Measurements from ENCODE around the gene TEX22.

Gene TEX22

GRCh38 chr14:105425823-105426247 is 27.5 kb downstream of the TEX22 start:
- H3K9me3 ChIP-seq (ENCODE audit: insufficient read depth, low read depth, low read length), result no peaks in the 10 kb centered on the region
- no peaks in the 10 kb centered on the region for H3K27me3 ChIP-seq (ENCODE audit: insufficient read depth, low read length)
- no peak overlapping the region for H3K27ac ChIP-seq (ENCODE audit: low read depth, low read length)
- no peak overlapping the region for H3K4me3 ChIP-seq (ENCODE audit: low read length)
- no peaks in the 10 kb centered on the region for H3K4me1 ChIP-seq (ENCODE audit: insufficient read depth, low read length)
- 92% methylated on average over 22 of the region's 23 CpGs for WGBS
- no peak overlapping the region for H3K9ac ChIP-seq (ENCODE audit: low read depth, low read length)
- H3K36me3 ChIP-seq (ENCODE audit: insufficient read depth, low read length), result peaks cover 53% of the 10 kb centered on the region

DNA sequence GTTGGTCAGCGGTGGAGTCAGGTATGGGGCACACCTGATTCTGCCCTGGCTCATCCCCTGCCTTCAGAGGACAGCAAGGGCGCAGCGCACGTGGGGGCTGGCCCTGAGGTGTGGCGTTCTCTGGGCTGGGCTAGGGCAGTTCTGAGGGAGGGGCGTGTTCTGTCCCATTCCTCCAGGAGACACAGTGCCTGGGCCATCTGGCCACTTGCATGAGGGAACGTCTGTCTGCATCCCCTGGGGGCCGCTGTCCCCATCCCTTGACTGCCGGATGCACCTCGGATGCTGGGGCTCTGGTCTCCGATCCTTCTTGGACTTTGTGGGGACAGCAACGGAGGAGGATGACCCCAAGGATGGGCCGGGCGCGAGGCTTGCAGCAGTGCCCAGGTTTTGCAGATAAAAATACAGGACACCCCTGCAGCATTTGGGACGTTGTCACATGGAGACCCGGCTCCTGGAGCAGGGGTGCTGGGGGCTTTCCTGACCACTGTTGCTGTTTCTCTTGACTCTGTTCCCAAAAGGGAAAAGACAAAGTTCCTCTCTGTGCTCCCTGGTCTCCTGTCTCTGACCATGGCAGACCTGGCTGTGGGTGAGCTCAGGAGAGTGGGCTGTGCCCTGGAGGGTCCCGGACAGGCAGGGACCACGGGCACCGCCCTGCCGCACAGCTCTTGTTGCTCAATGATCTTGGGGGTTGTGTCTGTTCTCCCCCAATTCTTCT is 28.2 kb downstream of the TEX22 start:
- Histone ChIP-seq H3K36me3 (ENCODE audit: insufficient read depth, low read length) (peaks cover 60% of the 10 kb centered on the region), H3K27ac (ENCODE audit: low read depth, low read length) (no peak overlapping the region), H3K4me3 (ENCODE audit: low read length) (no peak overlapping the region), H3K9me3 (ENCODE audit: insufficient read depth, low read depth, low read length) (no peaks in the 10 kb centered on the region), H3K4me1 (ENCODE audit: insufficient read depth, low read length) (no peaks in the 10 kb centered on the region), H3K27me3 (ENCODE audit: insufficient read depth, low read length) (no peaks in the 10 kb centered on the region), H3K9ac (ENCODE audit: low read depth, low read length) (no peak overlapping the region)
- WGBS, result 95% methylated on average over 21 of the region's 21 CpGs

GRCh38 chr14:105427412-105427811 is 29.1 kb downstream of the TEX22 start:
- no peaks in the 10 kb centered on the region for H3K9me3 ChIP-seq (ENCODE audit: insufficient read depth, low read depth, low read length)
- no peak overlapping the region for H3K27ac ChIP-seq (ENCODE audit: low read depth, low read length)
- WGBS, result 97% methylated on average over 10 of the region's 10 CpGs
- H3K9ac ChIP-seq (ENCODE audit: low read depth, low read length), result no peak overlapping the region
- H3K4me1 ChIP-seq (ENCODE audit: insufficient read depth, low read length), result no peaks in the 10 kb centered on the region
- H3K4me3 ChIP-seq (ENCODE audit: low read length), result no peak overlapping the region
- peaks cover 55% of the 10 kb centered on the region for H3K36me3 ChIP-seq (ENCODE audit: insufficient read depth, low read length)
- no peaks in the 10 kb centered on the region for H3K27me3 ChIP-seq (ENCODE audit: insufficient read depth, low read length)

DNA sequence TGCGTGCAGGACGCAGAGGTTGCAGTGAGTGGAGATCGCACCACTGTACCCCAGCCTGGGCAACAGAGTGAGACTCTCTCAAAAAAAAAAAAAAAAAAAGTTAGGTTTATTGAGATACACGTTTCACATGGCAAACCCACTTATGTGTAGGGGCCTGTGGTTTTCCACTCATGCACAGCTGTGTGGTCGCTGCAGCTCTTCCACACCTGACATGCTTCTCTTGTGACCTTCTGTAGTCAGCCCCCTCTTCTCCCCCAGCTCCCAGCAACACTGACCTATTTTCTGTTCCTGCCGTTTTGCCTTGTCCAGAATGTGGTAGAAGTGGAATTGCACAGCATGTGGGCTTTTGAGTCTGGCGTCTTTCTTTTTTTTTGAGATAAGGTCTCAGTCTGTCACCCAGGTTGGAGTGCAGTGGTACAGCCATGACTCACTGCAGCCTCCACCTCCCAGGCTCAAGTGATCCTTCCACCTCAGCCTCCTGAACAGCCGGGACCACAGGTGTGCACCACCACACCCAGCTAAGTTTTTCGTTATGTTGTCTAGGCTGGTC is 29.7 kb downstream of the TEX22 start:
- whole genome bisulfite sequencing, result 95% methylated on average over 9 of the region's 9 CpGs

GRCh38 chr14:105430042-105430441 is 31.7 kb downstream of the TEX22 start:
- Histone ChIP-seq H3K4me3 (ENCODE audit: low read length) (no peak overlapping the region), H3K9ac (ENCODE audit: low read depth, low read length) (no peak overlapping the region), H3K27ac (ENCODE audit: low read depth, low read length) (no peak overlapping the region), H3K9me3 (ENCODE audit: insufficient read depth, low read depth, low read length) (no peaks in the 10 kb centered on the region), H3K36me3 (ENCODE audit: insufficient read depth, low read length) (peaks cover 45% of the 10 kb centered on the region), H3K27me3 (ENCODE audit: insufficient read depth, low read length) (no peaks in the 10 kb centered on the region), H3K4me1 (ENCODE audit: insufficient read depth, low read length) (no peaks in the 10 kb centered on the region)
- WGBS, result over 99% methylated on average over 6 of the region's 6 CpGs

More for the DNA sequence above, 29.7 kb downstream of the TEX22 start:
- Histone ChIP-seq H3K9ac (ENCODE audit: low read depth, low read length) (no peak overlapping the region), H3K27me3 (ENCODE audit: insufficient read depth, low read length) (no peaks in the 10 kb centered on the region), H3K9me3 (ENCODE audit: insufficient read depth, low read depth, low read length) (no peaks in the 10 kb centered on the region), H3K36me3 (ENCODE audit: insufficient read depth, low read length) (peaks cover 51% of the 10 kb centered on the region), H3K4me3 (ENCODE audit: low read length) (no peak overlapping the region), H3K27ac (ENCODE audit: low read depth, low read length) (no peak overlapping the region), H3K4me1 (ENCODE audit: insufficient read depth, low read length) (no peaks in the 10 kb centered on the region)

- H3K27me3 ChIP-seq (ENCODE audit: insufficient read depth, low read length), result no peaks in the 10 kb centered on the region
- H3K27ac ChIP-seq (ENCODE audit: low read depth, low read length), result no peak overlapping the region
- H3K9me3 ChIP-seq (ENCODE audit: insufficient read depth, low read depth, low read length), result no peaks in the 10 kb centered on the region
- WGBS, result 87% methylated on average over 9 of the region's 9 CpGs
- H3K9ac ChIP-seq (ENCODE audit: low read depth, low read length), result no peak overlapping the region
- no peaks in the 10 kb centered on the region for H3K4me1 ChIP-seq (ENCODE audit: insufficient read depth, low read length)
- no peak overlapping the region for H3K4me3 ChIP-seq (ENCODE audit: low read length)
- peaks cover 41% of the 10 kb centered on the region for H3K36me3 ChIP-seq (ENCODE audit: insufficient read depth, low read length)
Observed at GRCh38 chr14:105430565-105430964, 32.2 kb downstream of the TEX22 start.

DNA sequence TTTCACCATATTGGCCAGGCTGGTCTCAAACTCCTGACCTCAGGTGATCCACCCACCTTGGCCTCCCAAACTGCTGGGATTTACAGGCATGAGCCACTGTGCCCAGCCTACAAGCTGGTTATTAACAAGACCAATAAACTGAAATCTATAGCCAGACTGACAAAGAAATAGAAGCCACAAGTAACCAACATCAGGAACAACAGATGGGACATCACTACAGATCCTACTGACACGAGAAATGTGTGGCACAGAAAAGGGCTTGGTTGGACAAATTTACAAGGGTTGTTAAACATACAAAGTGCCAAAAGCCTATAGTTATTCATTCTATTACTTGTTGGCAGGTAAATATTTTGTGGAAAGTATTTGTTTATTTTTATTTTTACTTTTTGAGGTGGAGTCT is 32.9 kb downstream of the TEX22 start:
- WGBS, result 100% methylated on average over 1 of the region's 1 CpG
- Histone ChIP-seq H3K27me3 (ENCODE audit: insufficient read depth, low read length) (no peaks in the 10 kb centered on the region), H3K36me3 (ENCODE audit: insufficient read depth, low read length) (peaks cover 38% of the 10 kb centered on the region)

DNA sequence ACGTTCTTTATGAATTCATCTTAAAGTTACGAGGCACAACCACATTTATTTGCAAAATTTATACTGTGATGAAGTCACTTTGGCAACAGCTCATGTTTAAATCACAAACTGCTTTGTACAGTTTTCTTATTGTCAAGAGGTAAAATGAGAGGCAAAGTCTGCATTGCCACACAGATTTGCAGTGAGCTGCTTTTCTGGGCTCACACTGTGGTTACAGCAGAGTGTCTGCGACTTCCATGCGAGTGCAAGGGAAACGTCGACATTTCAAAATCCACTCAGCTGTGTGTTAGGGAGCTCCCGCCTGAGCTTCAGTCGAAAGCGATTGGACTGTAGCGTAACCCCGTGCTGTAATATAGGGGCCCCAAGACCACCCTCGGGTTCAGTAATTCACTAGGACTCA is 34.3 kb downstream of the TEX22 start:
- WGBS, result 96% methylated on average over 11 of the region's 12 CpGs
- Histone ChIP-seq H3K9ac (ENCODE audit: low read depth, low read length) (no peak overlapping the region), H3K27ac (ENCODE audit: low read depth, low read length) (no peak overlapping the region), H3K4me1 (ENCODE audit: insufficient read depth, low read length) (no peaks in the 10 kb centered on the region), H3K27me3 (ENCODE audit: insufficient read depth, low read length) (no peaks in the 10 kb centered on the region), H3K4me3 (ENCODE audit: low read length) (no peak overlapping the region), H3K36me3 (ENCODE audit: insufficient read depth, low read length) (peaks cover 24% of the 10 kb centered on the region), H3K9me3 (ENCODE audit: insufficient read depth, low read depth, low read length) (no peaks in the 10 kb centered on the region)

More for the DNA sequence above, 32.9 kb downstream of the TEX22 start:
- Histone ChIP-seq H3K9me3 (ENCODE audit: insufficient read depth, low read depth, low read length) (no peaks in the 10 kb centered on the region), H3K4me3 (ENCODE audit: low read length) (no peak overlapping the region), H3K4me1 (ENCODE audit: insufficient read depth, low read length) (no peaks in the 10 kb centered on the region), H3K9ac (ENCODE audit: low read depth, low read length) (no peak overlapping the region), H3K27ac (ENCODE audit: low read depth, low read length) (no peak overlapping the region)

DNA sequence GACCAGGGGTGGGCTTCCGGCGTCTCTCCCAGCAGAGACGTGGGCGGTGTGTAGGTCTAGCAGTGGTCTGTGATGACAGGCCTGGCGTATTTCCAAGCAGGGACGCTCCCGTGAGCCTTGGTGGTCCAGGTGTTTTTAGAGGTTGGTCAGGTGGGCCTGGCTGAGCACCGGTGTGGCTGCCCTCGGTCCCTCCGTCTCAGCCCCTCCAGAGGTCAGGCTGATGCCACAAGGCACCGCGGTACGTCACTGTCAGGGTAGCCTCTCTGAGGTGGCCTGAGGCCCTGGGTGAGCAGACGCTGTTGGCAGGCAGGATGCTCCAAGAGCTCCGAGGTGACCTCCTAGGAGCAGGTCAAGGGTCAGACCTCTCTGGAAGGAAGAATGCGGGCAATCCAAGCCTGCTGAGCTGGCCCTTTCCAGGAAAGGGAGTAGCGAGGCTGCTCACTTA is 34.8 kb downstream of the TEX22 start:
- Histone ChIP-seq H3K4me3 (ENCODE audit: low read length) (no peak overlapping the region), H3K4me1 (ENCODE audit: insufficient read depth, low read length) (no peaks in the 10 kb centered on the region), H3K9ac (ENCODE audit: low read depth, low read length) (no peak overlapping the region), H3K36me3 (ENCODE audit: insufficient read depth, low read length) (peaks cover 19% of the 10 kb centered on the region), H3K27ac (ENCODE audit: low read depth, low read length) (no peak overlapping the region), H3K9me3 (ENCODE audit: insufficient read depth, low read depth, low read length) (no peaks in the 10 kb centered on the region), H3K27me3 (ENCODE audit: insufficient read depth, low read length) (no peaks in the 10 kb centered on the region)
- WGBS, result 88% methylated on average over 17 of the region's 17 CpGs

- H3K27ac ChIP-seq (ENCODE audit: low read depth, low read length), result no peak overlapping the region
- H3K9me3 ChIP-seq (ENCODE audit: insufficient read depth, low read depth, low read length), result no peaks in the 10 kb centered on the region
- 92% methylated on average over 12 of the region's 12 CpGs for WGBS
- H3K4me1 ChIP-seq (ENCODE audit: insufficient read depth, low read length), result no peaks in the 10 kb centered on the region
- peaks cover 24% of the 10 kb centered on the region for H3K36me3 ChIP-seq (ENCODE audit: insufficient read depth, low read length)
- no peak overlapping the region for H3K4me3 ChIP-seq (ENCODE audit: low read length)
- no peak overlapping the region for H3K9ac ChIP-seq (ENCODE audit: low read depth, low read length)
- H3K27me3 ChIP-seq (ENCODE audit: insufficient read depth, low read length), result no peaks in the 10 kb centered on the region
Observed at GRCh38 chr14:105436402-105436801, 38.1 kb downstream of the TEX22 start.

GRCh38 chr14:105436891-105437722 is 38.8 kb downstream of the TEX22 start:
- 92% methylated on average over 31 of the region's 31 CpGs for WGBS
- Histone ChIP-seq H3K9ac (ENCODE audit: low read depth, low read length) (no peak overlapping the region), H3K36me3 (ENCODE audit: insufficient read depth, low read length) (peaks cover 26% of the 10 kb centered on the region; the same call in 1 of the 2 replicates), H3K9me3 (ENCODE audit: insufficient read depth, low read depth, low read length) (no peaks in the 10 kb centered on the region), H3K27me3 (ENCODE audit: insufficient read depth, low read length) (no peaks in the 10 kb centered on the region), H3K4me3 (ENCODE audit: low read length) (no peak overlapping the region), H3K4me1 (ENCODE audit: insufficient read depth, low read length) (no peaks in the 10 kb centered on the region), H3K27ac (ENCODE audit: low read depth, low read length) (no peak overlapping the region)
